Neuronal stem cell (in vitro differentiated cells): ENCODE results near the gene CAMK2N1.

Experiments
- DNase-seq: peaks from one replicate; pipeline ENCODE4 v3.0.0-alpha.2; 2013; ENCODE audit warnings: low spot score
- H2AFZ ChIP-seq: one replicate; pipeline ENCODE4 v1.6.1; 2013; ENCODE audit warnings: mild to moderate bottlenecking, low read length, inconsistent platforms
- H2AK5ac ChIP-seq: 2 replicates; pipeline ENCODE4 v1.6.1; 2013; ENCODE audit warnings: low read depth, mild to moderate bottlenecking, inconsistent platforms, low read length, moderate library complexity, mixed read lengths
- H2BK120ac ChIP-seq: 2 replicates; pipeline ENCODE4 v1.6.1; 2013; ENCODE audit warnings: low read depth, mild to moderate bottlenecking, inconsistent platforms, low read length, moderate library complexity, mixed read lengths
- H2BK12ac ChIP-seq: one replicate; pipeline ENCODE4 v1.6.1; 2013; ENCODE audit warnings: low read length, inconsistent platforms
- H2BK15ac ChIP-seq: 2 replicates; pipeline ENCODE4 v1.6.1; 2013; ENCODE audit warnings: mild to moderate bottlenecking, low read length, inconsistent platforms, mixed read lengths
- H2BK5ac ChIP-seq: one replicate; pipeline ENCODE4 v1.6.1; 2013; ENCODE audit warnings: inconsistent platforms, mild to moderate bottlenecking, low read length, moderate library complexity
- H3K14ac ChIP-seq: one replicate; pipeline ENCODE4 v1.6.1; 2013; ENCODE audit warnings: low read length, inconsistent platforms
- H3K18ac ChIP-seq: 2 replicates; pipeline ENCODE4 v1.6.1; 2013; ENCODE audit warnings: low read length, inconsistent platforms
- H3K23ac ChIP-seq: 2 replicates; pipeline ENCODE4 v1.6.1; 2013; ENCODE audit warnings: low read depth, mild to moderate bottlenecking, mixed read lengths, low read length, inconsistent platforms; ENCODE audit not compliant: poor library complexity
- H3K27ac ChIP-seq: replicated peaks from 3 replicates; pipeline ENCODE4 v1.5.1; 2013; ENCODE audit warnings: low read length, inconsistent platforms
- H3K27me3 ChIP-seq, 3 experiments: 2 replicates each; pipeline ENCODE4 v1.6.1; 2013; ENCODE audit warnings: low read length in 3 of 3, mild to moderate bottlenecking in 2 of 3, inconsistent platforms in 1 of 3, low read depth in 1 of 3, mixed read lengths in 1 of 3, moderate library complexity in 1 of 3; ENCODE audit not compliant: control insufficient read depth in 3 of 3, insufficient read depth in 3 of 3
- H3K36me3 ChIP-seq, 2 donors: replicated peaks in 1 of 2; 2 replicates each; pipeline ENCODE4 v1.6.1; 2013; ENCODE audit warnings: low read length in 2 of 2; ENCODE audit not compliant: control insufficient read depth in 2 of 2, insufficient read depth in 2 of 2
- H3K4ac ChIP-seq: 2 replicates; pipeline ENCODE4 v1.6.1; 2013; ENCODE audit warnings: inconsistent platforms, mild to moderate bottlenecking, low read length, moderate library complexity
- H3K4me1 ChIP-seq, 2 donors: 1 replicate in 1 of 2; 2 replicates in 1 of 2; pipeline ENCODE4 v1.6.1; 2013; ENCODE audit warnings: low read length in 2 of 2, low read depth in 1 of 2; ENCODE audit not compliant: control insufficient read depth in 2 of 2, insufficient read depth in 1 of 2
- H3K4me2 ChIP-seq: one replicate; pipeline ENCODE4 v1.6.1; 2013; ENCODE audit warnings: mild to moderate bottlenecking, low read length, inconsistent platforms; ENCODE audit not compliant: insufficient read depth, poor library complexity, severe bottlenecking
- H3K4me3 ChIP-seq, 2 donors: 2 replicates each; pipeline ENCODE4 v1.5.1; 2013; ENCODE audit warnings: low read length in 2 of 2, mild to moderate bottlenecking in 2 of 2, inconsistent platforms in 1 of 2, moderate library complexity in 1 of 2
- H3K79me1 ChIP-seq: one replicate; pipeline ENCODE4 v1.6.1; 2013; ENCODE audit warnings: low read depth, mild to moderate bottlenecking, inconsistent platforms, low read length, moderate library complexity
- H3K9ac ChIP-seq: one replicate; pipeline ENCODE4 v1.6.1; 2013; ENCODE audit warnings: mild to moderate bottlenecking, low read depth, low read length, inconsistent platforms; ENCODE audit not compliant: poor library complexity
- H3K9me3 ChIP-seq, 2 donors: replicated peaks in 1 of 2; 2 replicates each; pipeline versions ENCODE3 to v1.6.1; 2013; ENCODE audit warnings: low read length in 2 of 2, mild to moderate bottlenecking in 2 of 2, inconsistent platforms in 1 of 2, low read depth in 1 of 2, mixed read lengths in 1 of 2, moderate library complexity in 1 of 2; ENCODE audit not compliant: control insufficient read depth in 2 of 2, insufficient read depth in 1 of 2
- H4K8ac ChIP-seq: one replicate; pipeline ENCODE4 v1.6.1; 2013; ENCODE audit warnings: low read depth, mild to moderate bottlenecking, inconsistent platforms, low read length, moderate library complexity
- H4K91ac ChIP-seq: one replicate; pipeline ENCODE4 v1.6.1; 2013; ENCODE audit warnings: low read length, low read depth, mild to moderate bottlenecking, inconsistent platforms; ENCODE audit not compliant: poor library complexity
- WGBS, 2 donors: extraction: QIAGEN DNeasy Blood & Tissue Kit; methylation state at CpG; one replicate each; pipeline ENCODE4 v1.1.7; 2013; ENCODE audit warnings: missing lambda C conversion rate in 2 of 2, mixed read lengths in 1 of 2; ENCODE audit not compliant: insufficient read length in 2 of 2, insufficient replicate concordance in 1 of 2; ENCODE audit errors: extremely low coverage in 2 of 2; 5-methylcytosine and 5-hydroxymethylcytosine counted together

The CAMK2N1 gene

GRCh38 chr1:20484519-20485462 is 1.2 kb downstream of the CAMK2N1 start:
- H2BK15ac ChIP-seq: peak overlapping the region; percentile 81
- H3K9me3 ChIP-seq: no peaks in the 10 kb centered on the region
- H4K91ac ChIP-seq: peak overlapping the region; percentile 35
- peak overlapping the region; percentile 98 for H3K9ac ChIP-seq
- H3K4me1 ChIP-seq: peaks cover 29 to 30% of the 10 kb centered on the region in 2 donors
- H3K4ac ChIP-seq: peak overlapping the region; percentile 66
- peak overlapping the region; percentile 83 for H3K4me2 ChIP-seq
- peak overlapping the region; percentile 98 for H3K18ac ChIP-seq
- H3K36me3 ChIP-seq: no peaks in the 10 kb centered on the region
- DNase-seq: peak; percentile 55
- peak overlapping the region; percentile 98 for H3K27ac ChIP-seq
- H2AFZ ChIP-seq: peak overlapping the region; percentile 91
- H2AK5ac ChIP-seq: peak overlapping the region; percentile 82
- WGBS, 2 donors: no CpG with 5 or more reads among the region's 89 CpGs
- H2BK120ac ChIP-seq: peak overlapping the region; percentile 12
- peak overlapping the region; percentile 96 for H2BK5ac ChIP-seq
- H3K4me3 ChIP-seq: peak overlapping the region; percentile 63 to 92
- H2BK12ac ChIP-seq: no peak overlapping the region
- H3K27me3 ChIP-seq: peaks cover 0 to 35% (median 6%) of the 10 kb centered on the region in 3 experiments
- H3K79me1 ChIP-seq: peaks cover 6% of the 10 kb centered on the region
- H3K14ac ChIP-seq: peak overlapping the region; percentile 94
- peak overlapping the region; percentile 80 for H3K23ac ChIP-seq
- H4K8ac ChIP-seq: no peak overlapping the region

- Histone ChIP-seq H3K9ac (peak overlapping the region; percentile 93), H3K23ac (peak overlapping the region; percentile 76), H2BK12ac (peak overlapping the region; percentile 78), H2BK15ac (peak overlapping the region; percentile 81), H3K27me3 (peaks cover 0 to 27% (median 6%) of the 10 kb centered on the region in 3 experiments), H3K79me1 (peaks cover 6% of the 10 kb centered on the region), H3K36me3 (no peaks in the 10 kb centered on the region), H3K4me1 (peaks cover 29 to 32% of the 10 kb centered on the region in 2 donors), H3K4me2 (peak overlapping the region; percentile 83), H3K4ac (peak overlapping the region; percentile 66), H2BK120ac (peak overlapping the region; percentile 12), H2BK5ac (peak overlapping the region; percentile 96), H2AFZ (peak overlapping the region; percentile 91), H3K9me3 (no peaks in the 10 kb centered on the region), H4K8ac (no peak overlapping the region), H3K18ac (peak overlapping the region; percentile 98), H3K14ac (peak overlapping the region; percentile 94), H3K27ac (peak overlapping the region; percentile 68), H2AK5ac (peak overlapping the region; percentile 82), H4K91ac (no peak overlapping the region), H3K4me3 (peak overlapping the region; percentile 63 to 92)
- peak; percentile 46 for DNase-seq
- no CpG with 5 or more reads among the region's 58 CpGs for WGBS, 2 donors
These were observed 2.0 kb downstream of the CAMK2N1 start for GRCh38 chr1:20483833-20484518.

DNA sequence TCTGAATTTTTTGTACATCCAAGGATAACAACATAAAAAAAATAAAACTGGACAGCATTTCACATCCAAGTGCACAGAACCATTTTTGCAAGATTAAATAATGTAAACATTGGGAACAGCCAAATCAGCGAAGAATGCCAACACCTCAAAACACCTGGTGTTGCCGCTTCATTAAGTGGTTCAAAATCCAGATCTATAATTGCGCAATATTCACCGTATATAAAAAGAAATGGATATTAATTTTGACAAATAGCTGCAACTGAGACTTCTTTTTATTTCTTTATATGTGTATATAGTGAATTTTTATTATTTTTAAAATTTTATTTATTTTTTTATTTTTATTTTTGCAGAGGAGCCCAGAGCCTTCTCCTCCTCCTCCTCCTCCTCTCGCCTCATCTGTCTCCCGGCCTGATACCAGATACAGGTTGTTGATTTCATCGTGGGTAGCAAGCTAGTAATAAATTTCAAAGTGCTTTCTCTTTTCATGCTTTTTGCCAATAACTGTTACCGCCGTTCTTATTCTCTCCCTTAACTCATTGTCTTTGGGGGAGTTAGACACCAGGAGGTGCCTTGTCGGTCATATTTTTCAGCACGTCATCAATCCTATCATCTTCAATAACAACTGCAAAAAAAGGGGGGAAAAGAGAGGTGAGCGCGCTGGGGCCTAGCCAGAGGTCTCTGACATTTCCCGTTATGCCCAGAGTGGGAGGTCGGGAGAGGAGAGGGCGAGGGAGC is 2.7 kb downstream of the CAMK2N1 start:
- no CpG with 5 or more reads among the region's 16 CpGs for WGBS, 2 donors
- Histone ChIP-seq H2BK15ac (no peak overlapping the region), H3K27me3 (peaks cover 0 to 20% (median 6%) of the 10 kb centered on the region in 3 experiments), H3K9me3 (no peaks in the 10 kb centered on the region), H2AK5ac (peak overlapping the region; percentile 82), H3K18ac (peak overlapping the region; percentile 57), H3K4ac (no peak overlapping the region), H3K23ac (peak overlapping the region; percentile 76), H3K4me2 (peak overlapping the region; percentile 83), H3K4me3 (peak overlapping the region; percentile 63 to 92), H3K9ac (peak overlapping the region; percentile 93), H3K79me1 (peaks cover 6% of the 10 kb centered on the region), H4K91ac (no peak overlapping the region), H2BK5ac (no peak overlapping the region), H2BK12ac (no peak overlapping the region), H3K36me3 (no peaks in the 10 kb centered on the region), H2BK120ac (no peak overlapping the region), H4K8ac (no peak overlapping the region), H2AFZ (peak overlapping the region; percentile 91), H3K4me1 (peaks cover 29 to 34% of the 10 kb centered on the region in 2 donors), H3K27ac (peak overlapping the region; percentile 68), H3K14ac (no peak overlapping the region)
- no peak for DNase-seq
